C4-2B (cell line): ENCODE results near the gene RAB44.

Source experiments
- ZFX ChIP-seq: fragments of 450-650 bp; IDR thresholded peaks from 2 replicates; pipeline ENCODE4 v1.6.1; 2017
- TF ChIP-seq, protein P1 (sequence below): fragments of 450-650 bp; conservative IDR thresholded peaks from 2 replicates; pipeline ENCODE4 v1.5.1; 2017; ENCODE audit warnings: mild to moderate bottlenecking

DNA sequence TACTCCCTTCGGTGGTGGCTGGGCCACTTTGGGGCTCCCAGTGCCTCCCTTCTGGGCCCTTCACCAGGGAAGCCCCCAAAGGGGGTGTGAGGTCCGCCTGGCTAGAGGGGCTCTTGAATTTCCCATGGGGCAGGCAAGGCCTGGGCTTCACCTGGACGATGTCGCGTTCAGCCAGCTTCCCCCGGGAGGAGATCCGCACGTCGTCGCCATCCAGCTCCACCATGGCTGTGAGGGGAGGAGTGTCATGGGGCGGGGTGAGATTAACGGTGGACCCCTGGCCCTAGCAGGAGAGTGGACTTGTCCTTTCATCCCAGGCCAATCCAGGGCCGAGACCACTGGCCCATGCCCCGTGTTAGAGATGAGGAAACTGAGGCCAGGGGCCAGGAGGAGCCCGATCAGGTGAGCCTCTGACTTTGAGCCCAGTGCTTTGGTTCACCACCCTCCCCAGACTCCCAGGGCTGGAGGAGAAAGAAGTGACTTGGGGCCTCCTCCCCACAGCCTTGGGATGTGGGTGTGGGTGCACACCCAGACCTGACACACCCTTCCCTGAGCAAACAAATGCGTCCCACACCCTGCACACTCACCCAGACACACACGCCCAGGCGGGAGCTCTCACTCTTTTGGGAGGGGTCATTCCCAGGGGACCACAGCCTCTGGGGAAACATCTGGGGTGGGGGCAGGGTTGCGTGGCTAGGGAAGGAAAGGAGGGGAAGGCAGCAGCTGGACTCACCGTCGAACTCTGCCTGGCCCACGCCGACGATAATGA lies 46.1 kb downstream of the RAB44 start:
- TF ChIP-seq, protein P1, sequence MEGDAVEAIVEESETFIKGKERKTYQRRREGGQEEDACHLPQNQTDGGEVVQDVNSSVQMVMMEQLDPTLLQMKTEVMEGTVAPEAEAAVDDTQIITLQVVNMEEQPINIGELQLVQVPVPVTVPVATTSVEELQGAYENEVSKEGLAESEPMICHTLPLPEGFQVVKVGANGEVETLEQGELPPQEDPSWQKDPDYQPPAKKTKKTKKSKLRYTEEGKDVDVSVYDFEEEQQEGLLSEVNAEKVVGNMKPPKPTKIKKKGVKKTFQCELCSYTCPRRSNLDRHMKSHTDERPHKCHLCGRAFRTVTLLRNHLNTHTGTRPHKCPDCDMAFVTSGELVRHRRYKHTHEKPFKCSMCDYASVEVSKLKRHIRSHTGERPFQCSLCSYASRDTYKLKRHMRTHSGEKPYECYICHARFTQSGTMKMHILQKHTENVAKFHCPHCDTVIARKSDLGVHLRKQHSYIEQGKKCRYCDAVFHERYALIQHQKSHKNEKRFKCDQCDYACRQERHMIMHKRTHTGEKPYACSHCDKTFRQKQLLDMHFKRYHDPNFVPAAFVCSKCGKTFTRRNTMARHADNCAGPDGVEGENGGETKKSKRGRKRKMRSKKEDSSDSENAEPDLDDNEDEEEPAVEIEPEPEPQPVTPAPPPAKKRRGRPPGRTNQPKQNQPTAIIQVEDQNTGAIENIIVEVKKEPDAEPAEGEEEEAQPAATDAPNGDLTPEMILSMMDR = no peak
- TF ChIP-seq ZFX = no peak
